DMS 273 treated with DMSO at 0.1 percent for 48 hours (cell line): Measurements from ENCODE around the gene RAB13.

Source experiments
- DNase-seq: peaks from one replicate; lab custom pipeline; 2025; lab: John Stamatoyannopoulos, UW

Gene RAB13

DNA sequence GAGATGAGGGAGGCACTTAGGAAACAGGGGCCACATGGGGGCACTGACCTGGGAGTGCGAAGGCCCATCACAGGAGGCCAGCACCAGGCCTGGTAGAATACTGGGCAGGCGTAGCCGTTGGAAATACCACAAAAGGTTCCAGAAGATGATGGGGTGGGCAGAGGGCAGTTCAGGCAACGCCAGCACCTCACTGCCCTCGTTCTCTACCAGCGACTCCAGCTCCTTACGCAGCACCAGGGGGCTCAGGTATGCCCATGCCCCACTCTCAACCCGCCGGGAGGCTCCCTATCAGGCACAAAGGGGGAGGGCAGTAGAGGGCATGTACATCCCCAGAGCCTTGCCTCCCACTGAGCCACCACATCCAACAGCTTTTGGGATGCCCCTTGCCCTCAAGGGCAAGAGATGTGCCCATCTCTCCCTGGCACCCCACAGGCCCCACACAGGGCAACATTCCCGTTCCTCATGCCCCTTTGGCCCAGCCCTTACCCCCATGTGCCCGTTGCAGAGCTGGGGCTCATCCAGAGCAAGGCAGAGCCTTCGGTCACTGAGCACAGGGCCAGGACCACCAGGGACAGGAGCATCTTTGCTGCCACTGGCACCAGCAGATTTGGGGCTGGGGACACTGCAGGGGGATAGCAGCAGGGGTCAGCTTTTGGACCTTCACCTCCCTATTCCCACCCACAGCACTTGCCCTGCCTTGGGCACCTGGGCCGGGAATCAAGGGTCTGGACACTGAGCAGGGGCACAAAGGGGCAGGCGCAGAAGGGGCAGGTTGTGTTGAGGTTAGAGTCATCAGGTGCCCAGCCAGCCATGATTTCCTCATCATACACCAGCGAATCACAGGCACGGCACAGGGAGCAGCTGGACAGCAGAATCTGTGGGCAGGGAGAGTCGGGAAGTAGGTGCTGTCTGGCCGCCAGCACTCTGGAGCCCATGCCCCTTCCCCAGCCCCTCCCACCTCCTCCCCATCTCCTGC lies 53.7 kb downstream of the RAB13 start:
- DNase-seq: no peak
